ENCODE data around the gene SIX6.

Gene SIX6

DNA sequence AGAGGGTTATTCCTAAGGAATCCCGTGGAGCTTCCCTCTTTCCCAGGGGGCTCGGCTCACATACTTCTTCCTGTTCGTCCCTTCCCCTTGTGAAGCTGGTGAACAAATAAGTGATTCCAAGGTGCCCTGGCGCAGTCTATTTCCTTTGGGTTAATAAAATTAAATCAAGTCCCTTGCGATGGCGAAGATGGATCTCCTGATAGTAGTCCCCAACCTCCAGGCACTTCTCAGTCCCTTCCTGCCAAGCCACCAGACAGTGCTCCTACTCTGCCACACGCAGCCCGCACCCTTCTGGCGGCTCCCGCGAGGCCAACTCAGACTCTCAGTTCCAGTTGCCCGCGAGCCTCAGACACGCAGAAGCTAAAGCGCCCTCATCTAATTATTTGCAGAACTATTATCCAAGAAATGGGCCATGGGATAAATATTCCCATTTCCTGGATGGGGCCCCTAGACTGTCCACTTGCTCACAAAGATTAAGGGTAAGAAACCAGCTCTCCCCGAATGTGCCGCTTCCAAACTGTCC, 2.4 kb upstream of the SIX6 start:
- no peaks in the 10 kb centered on the region for H3K9me3 ChIP-seq (ENCODE audit: insufficient read depth, low read length)
- H4K20me1 ChIP-seq (ENCODE audit: insufficient read depth, low read length), result no peaks in the 10 kb centered on the region
- H2AFZ ChIP-seq (ENCODE audit: low read depth, low read length), result no peak overlapping the region
- no peak overlapping the region for H3K4me2 ChIP-seq (ENCODE audit: low read length)
- no peak for TF ChIP-seq EZH2phosphoT487 (IDR thresholded peaks at IDR 0.05; ENCODE audit: low read depth)
- TF ChIP-seq, protein P1, sequence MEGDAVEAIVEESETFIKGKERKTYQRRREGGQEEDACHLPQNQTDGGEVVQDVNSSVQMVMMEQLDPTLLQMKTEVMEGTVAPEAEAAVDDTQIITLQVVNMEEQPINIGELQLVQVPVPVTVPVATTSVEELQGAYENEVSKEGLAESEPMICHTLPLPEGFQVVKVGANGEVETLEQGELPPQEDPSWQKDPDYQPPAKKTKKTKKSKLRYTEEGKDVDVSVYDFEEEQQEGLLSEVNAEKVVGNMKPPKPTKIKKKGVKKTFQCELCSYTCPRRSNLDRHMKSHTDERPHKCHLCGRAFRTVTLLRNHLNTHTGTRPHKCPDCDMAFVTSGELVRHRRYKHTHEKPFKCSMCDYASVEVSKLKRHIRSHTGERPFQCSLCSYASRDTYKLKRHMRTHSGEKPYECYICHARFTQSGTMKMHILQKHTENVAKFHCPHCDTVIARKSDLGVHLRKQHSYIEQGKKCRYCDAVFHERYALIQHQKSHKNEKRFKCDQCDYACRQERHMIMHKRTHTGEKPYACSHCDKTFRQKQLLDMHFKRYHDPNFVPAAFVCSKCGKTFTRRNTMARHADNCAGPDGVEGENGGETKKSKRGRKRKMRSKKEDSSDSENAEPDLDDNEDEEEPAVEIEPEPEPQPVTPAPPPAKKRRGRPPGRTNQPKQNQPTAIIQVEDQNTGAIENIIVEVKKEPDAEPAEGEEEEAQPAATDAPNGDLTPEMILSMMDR (IDR thresholded peaks at IDR 0.05; ENCODE audit: low read depth, low read length), result no peak
- no peak overlapping the region for H3K9ac ChIP-seq (ENCODE audit: low read length)
- H3K27me3 ChIP-seq (ENCODE audit: low read depth, low read length), result peaks cover 17% of the 10 kb centered on the region
- no peaks in the 10 kb centered on the region for H3K79me2 ChIP-seq (ENCODE audit: low read length)
- no peaks in the 10 kb centered on the region for H3K36me3 ChIP-seq (replicated peaks; ENCODE audit: low read depth, low read length)
- H3K4me1 ChIP-seq (ENCODE audit: low read length), result no peaks in the 10 kb centered on the region
- no peak overlapping the region for H3K27ac ChIP-seq (ENCODE audit: low read length)
- no peak overlapping the region for H3K4me3 ChIP-seq (ENCODE audit: low read length)

DNA sequence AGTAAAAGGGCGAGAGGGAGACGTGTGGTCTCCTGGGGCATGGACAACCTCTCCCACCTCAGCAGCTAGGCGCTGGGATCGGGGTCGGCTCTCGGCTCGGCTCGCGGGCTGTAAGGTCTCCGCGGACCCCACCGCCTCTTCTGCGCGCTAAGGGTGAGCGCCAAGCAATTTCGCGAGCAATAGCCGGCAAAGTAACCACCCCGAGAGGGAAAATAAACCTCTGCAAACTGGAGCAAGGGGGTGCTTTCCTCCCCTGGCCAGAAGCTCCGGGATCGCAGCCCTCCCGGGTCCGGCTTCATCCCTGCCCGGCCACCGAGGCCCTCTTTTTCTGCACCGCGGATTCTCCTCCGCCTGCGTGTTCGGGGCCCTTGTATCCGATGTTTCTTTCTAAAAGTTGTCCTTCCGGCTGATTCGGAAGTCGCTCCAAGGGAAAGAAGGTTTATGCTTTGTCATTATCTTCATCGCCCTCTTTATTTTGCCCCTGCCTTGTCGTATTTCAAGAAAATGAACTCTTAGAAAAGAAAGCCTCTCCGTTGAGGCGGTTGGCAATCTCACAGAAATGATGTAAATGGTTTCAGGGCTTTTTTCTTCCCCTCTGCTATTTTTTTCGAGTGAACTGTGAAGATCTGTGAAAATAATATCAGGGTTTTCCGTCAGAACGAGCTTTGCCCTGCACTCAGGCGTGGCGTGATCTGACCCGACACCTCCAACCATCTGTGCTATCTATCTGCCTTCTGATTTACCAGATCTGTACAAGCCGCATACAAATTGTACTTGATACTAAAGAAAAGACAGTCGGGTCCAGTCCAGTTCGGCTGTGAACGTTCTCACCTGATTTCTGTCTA, 1.7 kb upstream of the SIX6 start:
- TF ChIP-seq, protein P1 (IDR thresholded peaks at IDR 0.05; ENCODE audit: low read depth, low read length), result no peak
- no peak for TF ChIP-seq EZH2phosphoT487 (IDR thresholded peaks at IDR 0.05; ENCODE audit: low read depth)
- H3K4me2 ChIP-seq (ENCODE audit: low read length), result no peak overlapping the region
- H3K79me2 ChIP-seq (ENCODE audit: low read length), result no peaks in the 10 kb centered on the region
- H3K4me3 ChIP-seq (ENCODE audit: low read length), result no peak overlapping the region
- no peaks in the 10 kb centered on the region for H4K20me1 ChIP-seq (ENCODE audit: insufficient read depth, low read length)
- no peaks in the 10 kb centered on the region for H3K4me1 ChIP-seq (ENCODE audit: low read length)
- peaks cover 17% of the 10 kb centered on the region for H3K27me3 ChIP-seq (ENCODE audit: low read depth, low read length)
- no peaks in the 10 kb centered on the region for H3K9me3 ChIP-seq (ENCODE audit: insufficient read depth, low read length)
- no peak overlapping the region for H2AFZ ChIP-seq (ENCODE audit: low read depth, low read length)
- no peaks in the 10 kb centered on the region for H3K36me3 ChIP-seq (replicated peaks; ENCODE audit: low read depth, low read length)
- H3K27ac ChIP-seq (ENCODE audit: low read length), result no peak overlapping the region
- H3K9ac ChIP-seq (ENCODE audit: low read length), result no peak overlapping the region

DNA sequence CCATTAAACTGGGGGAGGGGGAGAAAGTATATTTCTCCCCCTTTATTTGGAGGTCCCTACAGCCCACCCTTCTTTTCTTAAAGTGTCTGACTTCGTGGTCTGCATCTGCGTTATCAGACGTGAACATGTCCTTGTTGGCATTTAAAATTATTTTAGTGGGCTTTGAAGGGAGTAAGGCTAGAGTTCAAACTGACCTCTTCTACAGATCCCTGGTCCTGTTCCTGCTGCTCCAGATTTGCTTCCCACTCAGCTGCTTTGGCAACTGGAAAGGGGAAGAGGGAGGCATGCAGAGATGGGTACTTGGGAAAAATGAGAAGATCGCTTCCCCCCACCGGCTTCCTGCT, 611 bp upstream of the SIX6 start:
- Histone ChIP-seq H3K9me3 (ENCODE audit: insufficient read depth, low read length) (no peaks in the 10 kb centered on the region), H3K4me2 (ENCODE audit: low read length) (no peak overlapping the region), H3K9ac (ENCODE audit: low read length) (no peak overlapping the region), H3K27ac (ENCODE audit: low read length) (no peak overlapping the region), H2AFZ (ENCODE audit: low read depth, low read length) (no peak overlapping the region), H3K4me1 (ENCODE audit: low read length) (no peaks in the 10 kb centered on the region), H3K27me3 (ENCODE audit: low read depth, low read length) (peaks cover 26% of the 10 kb centered on the region), H4K20me1 (ENCODE audit: insufficient read depth, low read length) (no peaks in the 10 kb centered on the region), H3K36me3 (replicated peaks; ENCODE audit: low read depth, low read length) (no peaks in the 10 kb centered on the region), H3K4me3 (ENCODE audit: low read length) (no peak overlapping the region), H3K79me2 (ENCODE audit: low read length) (no peaks in the 10 kb centered on the region)
- TF ChIP-seq EZH2phosphoT487 (IDR thresholded peaks at IDR 0.05; ENCODE audit: low read depth), result no peak
- TF ChIP-seq, protein P1 (IDR thresholded peaks at IDR 0.05; ENCODE audit: low read depth, low read length), result no peak

DNA sequence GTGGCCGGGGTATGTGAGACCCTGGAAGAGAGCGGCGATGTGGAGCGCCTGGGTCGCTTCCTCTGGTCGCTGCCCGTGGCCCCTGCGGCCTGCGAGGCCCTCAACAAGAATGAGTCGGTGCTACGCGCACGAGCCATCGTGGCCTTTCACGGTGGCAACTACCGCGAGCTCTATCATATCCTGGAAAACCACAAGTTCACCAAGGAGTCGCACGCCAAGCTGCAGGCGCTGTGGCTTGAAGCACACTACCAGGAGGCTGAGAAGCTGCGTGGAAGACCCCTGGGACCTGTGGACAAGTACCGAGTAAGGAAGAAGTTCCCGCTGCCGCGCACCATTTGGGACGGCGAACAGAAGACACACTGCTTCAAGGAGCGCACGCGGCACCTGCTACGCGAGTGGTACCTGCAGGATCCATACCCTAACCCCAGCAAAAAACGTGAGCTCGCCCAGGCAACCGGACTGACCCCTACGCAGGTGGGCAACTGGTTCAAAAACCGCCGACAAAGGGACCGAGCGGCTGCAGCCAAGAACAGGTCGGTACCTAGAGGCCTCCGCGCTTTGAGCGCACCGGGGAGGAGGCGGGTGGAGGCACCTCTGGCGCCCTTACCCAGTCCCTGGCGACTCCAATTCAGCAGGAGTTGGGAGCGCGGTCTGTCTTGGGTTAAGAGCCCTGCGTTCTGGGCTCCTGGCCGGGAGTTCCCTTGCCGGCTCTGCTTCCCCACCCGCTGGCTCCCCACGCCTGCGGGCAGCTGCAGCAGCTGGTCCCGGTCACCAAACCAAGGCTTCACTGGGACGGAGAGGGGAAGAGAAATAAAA, 700 bp downstream of the SIX6 start:
- Histone ChIP-seq H2AFZ (ENCODE audit: low read depth, low read length) (no peak overlapping the region), H3K4me2 (ENCODE audit: low read length) (no peak overlapping the region), H3K4me1 (ENCODE audit: low read length) (no peaks in the 10 kb centered on the region), H3K27me3 (ENCODE audit: low read depth, low read length) (peaks cover 25% of the 10 kb centered on the region), H3K36me3 (replicated peaks; ENCODE audit: low read depth, low read length) (no peaks in the 10 kb centered on the region), H3K9ac (ENCODE audit: low read length) (no peak overlapping the region), H4K20me1 (ENCODE audit: insufficient read depth, low read length) (no peaks in the 10 kb centered on the region), H3K4me3 (ENCODE audit: low read length) (no peak overlapping the region), H3K79me2 (ENCODE audit: low read length) (no peaks in the 10 kb centered on the region), H3K27ac (ENCODE audit: low read length) (no peak overlapping the region), H3K9me3 (ENCODE audit: insufficient read depth, low read length) (no peaks in the 10 kb centered on the region)
- TF ChIP-seq, protein P1 (IDR thresholded peaks at IDR 0.05; ENCODE audit: low read depth, low read length), result no peak
- TF ChIP-seq EZH2phosphoT487 (IDR thresholded peaks at IDR 0.05; ENCODE audit: low read depth), result no peak
